H1 (cell line): ENCODE measurements around the gene BRSK2. TPM values are rescaled to one million over a fixed set of nuclear protein-coding genes. Genes with fewer than 3 reads are reported as not detected.

ENCODE experiments used
- CTCF ChIA-PET: fragments of 300-600 bp; sonication (Branson Sonifier 250); formaldehyde crosslinking; loops from one replicate; lab custom pipeline; 2021; ENCODE audit not compliant: partially characterized antibody; lab: Charles Lee
- POLR2A ChIA-PET: fragments of 300-600 bp; sonication (Branson Sonifier 250); formaldehyde crosslinking; loops from one replicate; lab custom pipeline; 2021; ENCODE audit warnings: inconsistent platforms; ENCODE audit not compliant: partially characterized antibody; lab: Charles Lee
- DNase-seq, 2 experiments: peaks; one replicate each; pipeline versions ENCODE4 v3.0.0 to v3.0.0-alpha.2; 2010 to 2022; ENCODE audit warnings: low spot score in 2 of 2, low read depth in 1 of 2, mixed read lengths in 1 of 2
- FAIRE-seq: peaks from 2 replicates; lab custom pipeline; 2011; peaks lifted over from hg19 to GRCh38; lab: Jason Lieb, UNC
- H2AFZ ChIP-seq: 2 replicates; pipeline ENCODE4 v1.8.1; 2012; ENCODE audit warnings: low read length, inconsistent platforms
- H2AK5ac ChIP-seq: 2 replicates; pipeline ENCODE4 v1.6.1; 2013; ENCODE audit warnings: low read depth, low read length
- H2BK120ac ChIP-seq: replicated peaks from 2 replicates; pipeline ENCODE3; 2013; ENCODE audit warnings: low read depth, low read length, inconsistent platforms
- H2BK12ac ChIP-seq: 2 replicates; pipeline ENCODE4 v1.6.1; 2013; ENCODE audit warnings: low read depth, low read length
- H2BK15ac ChIP-seq: 2 replicates; pipeline ENCODE4 v1.6.1; 2013; ENCODE audit warnings: low read length
- H2BK20ac ChIP-seq: 2 replicates; pipeline ENCODE4 v1.6.1; 2013; ENCODE audit warnings: low read length
- H2BK5ac ChIP-seq: 2 replicates; pipeline ENCODE4 v1.6.1; 2013; ENCODE audit warnings: low read depth, low read length
- H3K14ac ChIP-seq: 2 replicates; pipeline ENCODE4 v1.6.1; 2013; ENCODE audit warnings: inconsistent platforms; ENCODE audit not compliant: insufficient read length
- H3K18ac ChIP-seq: 2 replicates; pipeline ENCODE4 v1.6.1; 2013; ENCODE audit warnings: low read length; ENCODE audit errors: extremely low read depth
- H3K23ac ChIP-seq: 2 replicates; pipeline ENCODE4 v1.6.1; 2013; ENCODE audit warnings: inconsistent platforms; ENCODE audit not compliant: insufficient read length
- H3K23me2 ChIP-seq: 2 replicates; pipeline ENCODE4 v1.6.1; 2013; ENCODE audit warnings: low read depth, low read length
- H3K27ac ChIP-seq: 2 replicates; pipeline ENCODE4 v1.6.1; 2011; ENCODE audit warnings: low read depth, low read length, inconsistent platforms
- H3K27me3 ChIP-seq, 4 experiments: replicated peaks in 1 of 4; 1 replicate in 1 of 4; 2 replicates in 3 of 4; pipeline versions ENCODE4 v1.6.1 to v1.8.1; 2011 to 2013; ENCODE audit warnings: low read length in 3 of 4, mild to moderate bottlenecking in 3 of 4, inconsistent platforms in 2 of 4, mixed read lengths in 2 of 4, moderate library complexity in 1 of 4; ENCODE audit not compliant: control insufficient read depth in 3 of 4, insufficient read depth in 3 of 4; ENCODE audit errors: extremely low read depth in 1 of 4
- H3K36me3 ChIP-seq, 4 experiments: 2 replicates each; pipeline versions ENCODE4 v1.6.1 to v1.8.1; 2011 to 2013; ENCODE audit warnings: mild to moderate bottlenecking in 4 of 4, low read length in 3 of 4, moderate library complexity in 2 of 4, control low read depth in 1 of 4, inconsistent platforms in 1 of 4; ENCODE audit not compliant: insufficient read depth in 4 of 4, control insufficient read depth in 2 of 4
- H3K4ac ChIP-seq: replicated peaks from 2 replicates; pipeline ENCODE3; 2013; ENCODE audit warnings: low read length, low read depth, mixed read lengths, inconsistent platforms; ENCODE audit not compliant: insufficient read length
- H3K4me1 ChIP-seq, 4 experiments: replicated peaks in 1 of 4; 1 replicate in 1 of 4; 2 replicates in 3 of 4; pipeline versions ENCODE4 v1.6.1 to v1.8.1; 2011 to 2013; ENCODE audit warnings: low read length in 3 of 4, inconsistent platforms in 2 of 4, mixed read lengths in 1 of 4; ENCODE audit not compliant: insufficient read depth in 4 of 4, control insufficient read depth in 3 of 4
- H3K4me2 ChIP-seq, 2 experiments: 2 replicates each; pipeline versions ENCODE4 v1.6.1 to v1.8.1; 2011 to 2013; ENCODE audit warnings: low read depth in 2 of 2, low read length in 2 of 2, control low read depth in 1 of 2, inconsistent platforms in 1 of 2, mild to moderate bottlenecking in 1 of 2; ENCODE audit not compliant: insufficient read depth in 1 of 2
- H3K4me3 ChIP-seq, 4 experiments: fragments of 200-600, 300-600 bp in 1 of 4; sonication (generic), shearing (Covaris generic), sonication (Bioruptor Twin) in 1 of 4; 2 replicates each; pipeline versions ENCODE4 v1.5.1 to v1.8.1; 2011 to 2016; ENCODE audit warnings: low read length in 4 of 4, low read depth in 3 of 4, control low read depth in 2 of 4, inconsistent platforms in 2 of 4, mild to moderate bottlenecking in 2 of 4, mixed read lengths in 1 of 4, moderate library complexity in 1 of 4; ENCODE audit not compliant: insufficient read depth in 2 of 4; ENCODE audit errors: extremely low read depth in 1 of 4
- H3K56ac ChIP-seq: replicated peaks from 2 replicates; pipeline ENCODE3; 2013; ENCODE audit warnings: low read depth, mild to moderate bottlenecking, mixed read lengths, low read length, inconsistent platforms; ENCODE audit not compliant: insufficient read length
- H3K79me1 ChIP-seq: 2 replicates; pipeline ENCODE4 v1.6.1; 2013; ENCODE audit warnings: low read depth, low read length, control low read depth
- H3K79me2 ChIP-seq, 2 experiments: 2 replicates each; pipeline versions ENCODE4 v1.6.1 to v1.8.1; 2012 to 2013; ENCODE audit warnings: low read length in 2 of 2, mild to moderate bottlenecking in 2 of 2, inconsistent platforms in 1 of 2; ENCODE audit not compliant: insufficient read depth in 2 of 2, control insufficient read depth in 1 of 2
- H3K9ac ChIP-seq, 4 experiments: replicated peaks in 1 of 4; 1 replicate in 1 of 4; 2 replicates in 3 of 4; pipeline versions ENCODE4 v1.6.1 to v1.8.1; 2011 to 2013; ENCODE audit warnings: low read depth in 3 of 4, low read length in 3 of 4, control low read depth in 2 of 4, mild to moderate bottlenecking in 2 of 4, moderate library complexity in 2 of 4, inconsistent platforms in 1 of 4; ENCODE audit errors: extremely low read depth in 1 of 4
- H3K9me3 ChIP-seq, 2 experiments: 2 replicates each; pipeline versions ENCODE4 v1.6.1 to v1.8.1; 2012 to 2013; ENCODE audit warnings: mild to moderate bottlenecking in 2 of 2, moderate library complexity in 2 of 2, control low read depth in 1 of 2, inconsistent platforms in 1 of 2, low read depth in 1 of 2, low read length in 1 of 2, mixed read lengths in 1 of 2; ENCODE audit not compliant: insufficient read depth in 2 of 2
- H4K20me1 ChIP-seq, 2 experiments: replicated peaks in 1 of 2; 2 replicates each; pipeline versions ENCODE3 to v1.8.1; 2011 to 2013; ENCODE audit warnings: inconsistent platforms in 2 of 2, low read length in 2 of 2, mild to moderate bottlenecking in 1 of 2; ENCODE audit not compliant: insufficient read depth in 2 of 2, control insufficient read depth in 1 of 2
- H4K5ac ChIP-seq: 2 replicates; pipeline ENCODE4 v1.6.1; 2013; ENCODE audit warnings: low read length, low read depth, mixed read lengths, inconsistent platforms; ENCODE audit not compliant: insufficient read length
- H4K8ac ChIP-seq: 2 replicates; pipeline ENCODE4 v1.8.0; 2013; ENCODE audit warnings: mild to moderate bottlenecking, moderate library complexity, low read length, inconsistent platforms; ENCODE audit not compliant: insufficient read depth; ENCODE audit errors: extremely low read depth
- H4K91ac ChIP-seq: replicated peaks from 2 replicates; pipeline ENCODE3; 2013; ENCODE audit warnings: low read length, mixed read lengths, inconsistent platforms; ENCODE audit not compliant: insufficient read length
- CHD1 ChIP-seq: IDR thresholded peaks from 2 replicates; pipeline ENCODE4 v1.6.1; 2012; ENCODE audit warnings: low read depth, low read length, improper control_type of control experiment
- CHD2 ChIP-seq: IDR thresholded peaks from 2 replicates; pipeline ENCODE4 v1.6.1; 2012; ENCODE audit warnings: low read length, improper control_type of control experiment
- TAF7 ChIP-seq: optimal IDR thresholded peaks from 2 replicates; pipeline ENCODE3; 2011; ENCODE audit warnings: low read depth, mild to moderate bottlenecking, inconsistent platforms, low read length, moderate library complexity, borderline replicate concordance
- WGBS, 2 experiments: shearing (Covaris generic) in 1 of 2; methylation state at CpG; one replicate each; pipeline versions ENCODE4 v1.1.6 to v1.1.7; 2013 to 2015; ENCODE audit warnings: low lambda C conversion rate in 2 of 2, mixed read lengths in 2 of 2, inconsistent platforms in 1 of 2, low coverage in 1 of 2, missing lambda C conversion rate in 1 of 2; ENCODE audit not compliant: insufficient replicate concordance in 2 of 2, insufficient coverage in 1 of 2, insufficient read length in 1 of 2; ENCODE audit errors: extremely low coverage in 1 of 2, missing lambda C conversion rate in 1 of 2; 5-methylcytosine and 5-hydroxymethylcytosine counted together
- polyA plus RNA-seq, 7 experiments: library from polyadenylated mRNA; depleted of rRNA in 3 of 7; stranded (reverse) in 5 of 7; unstranded in 2 of 7; fragments of >200 nt in 5 of 7; fragments of 200-250 nt in 2 of 7; gene quantifications; 1 replicate in 5 of 7; 2 replicates in 1 of 7; 4 replicates in 1 of 7; pipeline versions ENCODE4 v1.2.1 to v1.2.3, GENCODE V29; 2011 to 2013; ENCODE audit warnings: missing spikeins in 2 of 7, mixed read lengths in 2 of 7
- total RNA-seq: library from RNA; stranded (reverse); fragmentation: NEBNext Ultra II Directional; extraction: Animal tissue kit (Norgen Biotek cat#: 25700); gene quantifications from 2 replicates; pipeline ENCODE4 v1.2.1, GENCODE V29; 2021
- TF ChIP-seq, protein P1 (sequence below): IDR thresholded peaks from 2 replicates; pipeline ENCODE4 v1.6.1; 2012; ENCODE audit warnings: inconsistent platforms

BRSK2 gene
- total and polyA plus RNA-seq, 2 of the 8 experiments (the other 6 are each of a cell fraction or from before 2014, with no cell fraction given) = 17.3 to 27.1 TPM

DNA sequence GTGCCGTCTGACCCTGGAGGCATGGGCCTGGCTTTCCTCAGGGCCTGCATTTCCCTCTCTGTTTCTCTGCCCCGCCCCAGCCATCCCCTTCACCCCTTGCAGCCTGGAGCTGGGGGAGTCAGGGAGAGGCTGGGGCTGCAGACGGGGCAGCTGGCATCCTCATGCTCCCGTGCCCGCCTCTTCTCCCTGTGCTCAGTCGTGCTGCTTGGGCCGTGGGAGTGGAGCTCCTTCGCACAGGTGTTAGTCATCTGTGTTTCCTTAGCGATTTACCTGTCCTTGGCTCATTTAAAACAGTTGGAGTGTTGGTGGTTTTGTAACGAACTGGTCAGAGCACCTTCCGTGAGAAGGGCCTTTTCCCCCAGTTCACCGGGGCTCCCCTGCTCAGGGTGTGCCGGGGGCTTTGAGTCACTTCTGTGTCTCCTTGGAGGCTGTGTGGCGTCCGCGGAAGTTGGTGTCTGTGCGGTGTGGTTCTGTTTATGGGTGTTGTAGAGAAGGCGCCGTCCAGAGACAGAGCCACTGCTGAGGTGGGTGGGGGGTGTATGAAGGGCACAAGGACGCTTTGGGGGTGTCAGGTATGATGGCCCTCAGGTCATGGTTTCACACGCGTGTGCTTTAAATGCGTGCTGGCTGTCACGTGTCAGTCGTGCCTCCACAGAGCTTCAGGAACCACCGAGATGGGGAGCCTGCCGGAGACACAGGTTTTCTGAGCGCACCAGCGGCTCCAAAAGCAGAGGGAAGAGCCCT lies 19.5 kb downstream of the BRSK2 start:
- Histone ChIP-seq H3K4me1 (no peaks in the 10 kb centered on the region; a peak in 2 of 7 replicates), H3K9ac (no peak overlapping the region), H2AK5ac (no peak overlapping the region), H3K4ac (no peak overlapping the region), H3K23ac (no peak overlapping the region), H4K91ac (no peak overlapping the region), H3K27ac (no peak overlapping the region), H3K9me3 (peaks cover 3 to 25% of the 10 kb centered on the region in 2 experiments; a peak in 3 of 4 replicates), H2BK15ac (no peak overlapping the region), H3K4me2 (no peak overlapping the region), H2BK20ac (no peak overlapping the region), H3K79me2 (peaks cover 0 to 6% of the 10 kb centered on the region in 2 experiments; a peak in 3 of 4 replicates), H3K27me3 (no peaks in the 10 kb centered on the region), H3K4me3 (no peak overlapping the region), H3K36me3 (no peaks in the 10 kb centered on the region; a peak in 1 of 8 replicates), H4K20me1 (peaks cover 13 to 14% of the 10 kb centered on the region in 2 experiments), H3K14ac (no peak overlapping the region), H3K18ac (no peak overlapping the region), H2AFZ (no peak overlapping the region), H3K79me1 (peaks cover 18% of the 10 kb centered on the region), H2BK12ac (no peak overlapping the region), H4K8ac (no peak overlapping the region), H3K23me2 (no peaks in the 10 kb centered on the region), H4K5ac (no peak overlapping the region), H2BK120ac (no peak overlapping the region), H2BK5ac (no peak overlapping the region), H3K56ac (no peak overlapping the region)
- DNase-seq (no peak), FAIRE-seq (no peak)
- 83% methylated on average over 25 of the region's 29 CpGs; no CpG with 5 or more reads in 1 of the 2 experiments for WGBS, 2 experiments
- ChIA-PET CTCF (no interaction called here), POLR2A (interaction anchor here (1.1 kb wide), 2 partner anchors 10 to 102 kb away, joined by 3 to 4 read pairs; no protein-coding TSS in a partner anchor)
- TF ChIP-seq, protein P1, sequence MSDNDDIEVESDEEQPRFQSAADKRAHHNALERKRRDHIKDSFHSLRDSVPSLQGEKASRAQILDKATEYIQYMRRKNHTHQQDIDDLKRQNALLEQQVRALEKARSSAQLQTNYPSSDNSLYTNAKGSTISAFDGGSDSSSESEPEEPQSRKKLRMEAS = no peak
- no peak for TF ChIP-seq TAF7
- no peak for TF ChIP-seq CHD2
- no peak for TF ChIP-seq CHD1
